ENCODE measurements around the gene LTO1.

GRCh38 chr11:69658626-69659450, 16.3 kb downstream of the LTO1 start:
- TF ChIP-seq POLR2A (IDR thresholded peaks at IDR 0.05): no peak
- TF ChIP-seq, protein P1, sequence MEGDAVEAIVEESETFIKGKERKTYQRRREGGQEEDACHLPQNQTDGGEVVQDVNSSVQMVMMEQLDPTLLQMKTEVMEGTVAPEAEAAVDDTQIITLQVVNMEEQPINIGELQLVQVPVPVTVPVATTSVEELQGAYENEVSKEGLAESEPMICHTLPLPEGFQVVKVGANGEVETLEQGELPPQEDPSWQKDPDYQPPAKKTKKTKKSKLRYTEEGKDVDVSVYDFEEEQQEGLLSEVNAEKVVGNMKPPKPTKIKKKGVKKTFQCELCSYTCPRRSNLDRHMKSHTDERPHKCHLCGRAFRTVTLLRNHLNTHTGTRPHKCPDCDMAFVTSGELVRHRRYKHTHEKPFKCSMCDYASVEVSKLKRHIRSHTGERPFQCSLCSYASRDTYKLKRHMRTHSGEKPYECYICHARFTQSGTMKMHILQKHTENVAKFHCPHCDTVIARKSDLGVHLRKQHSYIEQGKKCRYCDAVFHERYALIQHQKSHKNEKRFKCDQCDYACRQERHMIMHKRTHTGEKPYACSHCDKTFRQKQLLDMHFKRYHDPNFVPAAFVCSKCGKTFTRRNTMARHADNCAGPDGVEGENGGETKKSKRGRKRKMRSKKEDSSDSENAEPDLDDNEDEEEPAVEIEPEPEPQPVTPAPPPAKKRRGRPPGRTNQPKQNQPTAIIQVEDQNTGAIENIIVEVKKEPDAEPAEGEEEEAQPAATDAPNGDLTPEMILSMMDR (IDR thresholded peaks at IDR 0.05): no peak

Data from esophagus squamous epithelium (tissue), 4 donors.